HG03066 (cell line): Measurements from ENCODE around the gene PARVA.

Experiments used
- ATAC-seq: cut with Tn5 transposase; IDR thresholded peaks from one replicate; pipeline ENCODE4 v1.9.1; 2021; ENCODE audit warnings: low read depth; ENCODE audit not compliant: unreplicated experiment

Gene PARVA

GRCh38 chr11:12577725-12578644 is 200.6 kb downstream of the PARVA start:
- ATAC-seq: no peak

- ATAC-seq: no peak
Observed at GRCh38 chr11:12581416-12581815, 204.0 kb downstream of the PARVA start.

DNA sequence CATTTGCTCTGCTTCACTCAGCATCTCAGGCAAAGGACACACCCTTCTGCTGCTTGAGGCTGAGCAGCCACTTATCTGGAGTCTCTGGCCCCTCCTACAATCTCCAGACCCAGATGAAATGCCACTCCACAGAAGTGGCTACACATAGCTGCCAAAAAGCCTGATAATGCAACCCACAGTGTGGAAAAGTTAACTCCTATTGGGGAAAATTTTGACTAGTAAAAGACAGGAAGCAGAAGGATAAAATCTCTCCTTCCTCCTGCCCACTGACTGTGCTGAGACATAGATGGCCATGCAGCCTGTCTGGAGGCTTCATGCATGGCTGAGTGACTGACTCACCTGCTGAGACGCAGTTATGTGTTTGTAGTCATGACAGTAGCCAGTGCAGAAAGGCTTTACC is 204.6 kb downstream of the PARVA start:
- no peak for ATAC-seq
